Posterior vena cava (tissue), 2 donors: Measurements from ENCODE around the gene TMCO1. TPM values are rescaled to one million over a fixed set of nuclear protein-coding genes. Genes with fewer than 3 reads are reported as not detected.
"Not testable (repeated sequence)": the region's sequence is repeated elsewhere in the genome, so short reads cannot be mapped to it uniquely, and the experiment has no call there.

Experiments used
- DNase-seq: peaks from one replicate; pipeline ENCODE4 v3.0.0-alpha.2; 2020; ENCODE audit warnings: low spot score
- intact Hi-C, 2 donors: fragments of 100-400 bp; cut with DNase I; formaldehyde crosslinking; loops; one replicate each; pipeline versions ENCODE4 v1.14.1 to v1.14.2; 2022 to 2023
- long read RNA-seq, 2 donors: library from polyadenylated mRNA; unstranded; transcript quantifications; one replicate each; pipeline ENCODE4 v2.0.0, GENCODE V29; 2020 to 2021
- total RNA-seq, 2 donors: library from RNA; stranded (reverse); fragmentation: NEBNext Ultra II Directional; extraction: Animal tissue kit (Norgen Biotek cat#: 25700); gene quantifications; one replicate each; pipeline ENCODE4 v1.2.1, GENCODE V29; 2021
- donor health status: DM: yes; HTN: yes; CAD: no.
- donor health status: DM: yes; HTN: yes; CAD: no.

TMCO1 gene
- total RNA-seq, result 10 to 100 TPM; 50.0 to 63.9 TPM
- long read RNA-seq, donor 1, full-length matches to known transcripts, result 15 of 19 reads
- long read RNA-seq, donor 1, partial matches to known transcripts, result 3 of 19 reads
- long read RNA-seq, donor 1, other reads (novel, unspliced or antisense), result 1 of 19 reads
- long read RNA-seq, donor 2, full-length matches to known transcripts, result 98 of 112 reads
- long read RNA-seq, donor 2, partial matches to known transcripts, result 2 of 112 reads
- long read RNA-seq, donor 2, other reads (novel, unspliced or antisense), result 12 of 112 reads

GRCh38 chr1:165768513-165769394 lies at the start of gene TMCO1:
Gene TMCO1, minus strand, starts transcription at chr1:165768868. Its CDS starts 117 bp downstream, at chr1:165768751.
- intact Hi-C loops, result loop anchor here (5.0 to 10.0 kb wide), 3 partner anchors 56 to 136 kb away; partner anchors contain the start of genes MGST3 (in 1 of the 2) and UCK2 (in 1 of the 2)
- DNase-seq, result peak; percentile 98

GRCh38 chr1:165816826-165817497 lies 48.3 kb upstream of the TMCO1 start:
- intact Hi-C loops, result no loop called here
- DNase-seq, result no peak

GRCh38 chr1:165816157-165816556 lies 47.5 kb upstream of the TMCO1 start:
- intact Hi-C loops, result no loop called here

GRCh38 chr1:165815725-165816124 lies 47.1 kb upstream of the TMCO1 start:
- intact Hi-C loops, result no loop called here
- no peak for DNase-seq

More at GRCh38 chr1:165816157-165816556, 47.5 kb upstream of the TMCO1 start:
- DNase-seq, result no peak

GRCh38 chr1:165807613-165808012 lies 38.9 kb upstream of the TMCO1 start:
- intact Hi-C loops, result no loop called here
- DNase-seq, result no peak

GRCh38 chr1:165804513-165804912 lies 35.8 kb upstream of the TMCO1 start:
- intact Hi-C loops, DNase-seq: not testable (repeated sequence)

GRCh38 chr1:165799387-165799786 lies 30.7 kb upstream of the TMCO1 start:
- DNase-seq, result no peak
- intact Hi-C loops, result no loop called here

- intact Hi-C loops, result no loop called here
- no peak for DNase-seq
Observed at GRCh38 chr1:165795894-165796293, 27.2 kb upstream of the TMCO1 start.

GRCh38 chr1:165793951-165794350 lies 25.3 kb upstream of the TMCO1 start:
- DNase-seq, result no peak
- intact Hi-C loops, result loop anchor here in 1 of 2 donors (5.0 kb wide), 1 partner anchor 503 kb away; no protein-coding TSS in a partner anchor

GRCh38 chr1:165787741-165788140 lies 19.1 kb upstream of the TMCO1 start:
- intact Hi-C loops, result no loop called here
- DNase-seq, result no peak

GRCh38 chr1:165783519-165783918 lies 14.9 kb upstream of the TMCO1 start:
- DNase-seq, intact Hi-C loops: not testable (repeated sequence)

GRCh38 chr1:165778197-165778596 lies 9.5 kb upstream of the TMCO1 start:
- DNase-seq, intact Hi-C loops: not testable (repeated sequence)

- DNase-seq, result no peak
- intact Hi-C loops, result no loop called here
Observed at GRCh38 chr1:165773324-165773965, 4.8 kb upstream of the TMCO1 start.

- intact Hi-C loops, result no loop called here
- DNase-seq, result no peak
Observed at GRCh38 chr1:165772739-165773138, 4.1 kb upstream of the TMCO1 start.

GRCh38 chr1:165764277-165764676 lies 4.4 kb downstream of the TMCO1 start:
- intact Hi-C loops, result loop anchor here (10.0 kb wide), 2 partner anchors 61 to 141 kb away; partner anchors contain the start of gene UCK2 (in 1 of the 2)
- DNase-seq, result no peak

GRCh38 chr1:165763442-165763841 lies 5.2 kb downstream of the TMCO1 start:
- no peak for DNase-seq
- intact Hi-C loops, result loop anchor here (10.0 kb wide), 2 partner anchors 61 to 141 kb away; partner anchors contain the start of gene UCK2 (in 1 of the 2)

- no peak for DNase-seq
- intact Hi-C loops, result loop anchor here (10.0 kb wide), 2 partner anchors 62 to 142 kb away; partner anchors contain the start of gene UCK2 (in 1 of the 2)
Observed at GRCh38 chr1:165762725-165763124, 5.9 kb downstream of the TMCO1 start.

- intact Hi-C loops, result no loop called here
Observed at GRCh38 chr1:165759095-165759494, 9.6 kb downstream of the TMCO1 start.

More at GRCh38 chr1:165759095-165759494, 9.6 kb downstream of the TMCO1 start:
- no peak for DNase-seq
